ENCODE measurements around the gene KRTAP4-8.

DNA sequence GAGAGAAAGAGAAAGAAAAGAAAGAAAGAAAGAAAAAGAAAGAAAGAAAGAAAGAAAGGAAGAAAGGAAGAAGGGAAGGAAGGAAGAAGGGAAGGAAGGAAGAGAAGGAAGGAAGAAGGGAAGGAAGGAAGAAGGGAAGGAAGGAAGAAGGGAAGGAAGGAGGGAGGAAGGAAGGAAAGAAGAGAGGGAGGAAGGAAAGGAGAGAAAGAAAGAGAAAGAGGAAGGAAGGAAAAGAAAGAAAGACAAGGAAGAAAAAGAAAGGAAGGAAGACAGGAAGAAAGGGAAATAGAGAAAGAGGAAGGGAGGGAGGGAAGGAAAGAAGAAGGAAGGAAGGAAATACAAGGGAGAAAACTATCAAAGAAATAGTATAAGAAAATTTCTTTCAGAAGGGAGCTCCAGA is 21.2 kb downstream of the KRTAP4-8 start:
- TF ChIP-seq, protein P1, sequence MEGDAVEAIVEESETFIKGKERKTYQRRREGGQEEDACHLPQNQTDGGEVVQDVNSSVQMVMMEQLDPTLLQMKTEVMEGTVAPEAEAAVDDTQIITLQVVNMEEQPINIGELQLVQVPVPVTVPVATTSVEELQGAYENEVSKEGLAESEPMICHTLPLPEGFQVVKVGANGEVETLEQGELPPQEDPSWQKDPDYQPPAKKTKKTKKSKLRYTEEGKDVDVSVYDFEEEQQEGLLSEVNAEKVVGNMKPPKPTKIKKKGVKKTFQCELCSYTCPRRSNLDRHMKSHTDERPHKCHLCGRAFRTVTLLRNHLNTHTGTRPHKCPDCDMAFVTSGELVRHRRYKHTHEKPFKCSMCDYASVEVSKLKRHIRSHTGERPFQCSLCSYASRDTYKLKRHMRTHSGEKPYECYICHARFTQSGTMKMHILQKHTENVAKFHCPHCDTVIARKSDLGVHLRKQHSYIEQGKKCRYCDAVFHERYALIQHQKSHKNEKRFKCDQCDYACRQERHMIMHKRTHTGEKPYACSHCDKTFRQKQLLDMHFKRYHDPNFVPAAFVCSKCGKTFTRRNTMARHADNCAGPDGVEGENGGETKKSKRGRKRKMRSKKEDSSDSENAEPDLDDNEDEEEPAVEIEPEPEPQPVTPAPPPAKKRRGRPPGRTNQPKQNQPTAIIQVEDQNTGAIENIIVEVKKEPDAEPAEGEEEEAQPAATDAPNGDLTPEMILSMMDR (IDR thresholded peaks at IDR 0.05) = no peak
- TF ChIP-seq POLR2A (IDR thresholded peaks at IDR 0.05) = no peak
